Dedifferentiated amniotic fluid mesenchymal stem cell (primary cell): Measurements from ENCODE around the gene NIPAL1.

ENCODE experiments used
- DNase-seq: peaks from one replicate; pipeline ENCODE4 v3.0.0-alpha.2; 2016; ENCODE audit errors: extremely low spot score

NIPAL1 gene

GRCh38 chr4:48065587-48066052, 49.0 kb downstream of the NIPAL1 start:
- no peak for DNase-seq

- DNase-seq: no peak
Measured at GRCh38 chr4:48067536-48067935, 51.0 kb downstream of the NIPAL1 start.

GRCh38 chr4:48068182-48068581, 51.6 kb downstream of the NIPAL1 start:
- DNase-seq: no peak

GRCh38 chr4:48069026-48069425, 52.5 kb downstream of the NIPAL1 start:
- no peak for DNase-seq

GRCh38 chr4:48071191-48071590, 54.6 kb downstream of the NIPAL1 start:
- DNase-seq: no peak

GRCh38 chr4:48073567-48074103, 57.1 kb downstream of the NIPAL1 start:
- DNase-seq: no peak

GRCh38 chr4:48074657-48075056, 58.1 kb downstream of the NIPAL1 start:
- DNase-seq: no peak

- DNase-seq: no peak
Measured at GRCh38 chr4:48078425-48078824, 61.9 kb downstream of the NIPAL1 start.

- DNase-seq: no peak
Measured at GRCh38 chr4:48078862-48079655, 62.5 kb downstream of the NIPAL1 start.

- DNase-seq: no peak
Measured at GRCh38 chr4:48079972-48080391, 63.4 kb downstream of the NIPAL1 start.

GRCh38 chr4:48081196-48081595, 64.6 kb downstream of the NIPAL1 start:
- no peak for DNase-seq

- no peak for DNase-seq
Measured at GRCh38 chr4:48082956-48083355, 66.4 kb downstream of the NIPAL1 start.

GRCh38 chr4:48085821-48086589, 69.4 kb downstream of the NIPAL1 start:
- no peak for DNase-seq
